ENCODE data around the gene TFPI.

TFPI gene

GRCh38 chr2:187431911-187432310 lies 122.3 kb downstream of the TFPI start:
- TF ChIP-seq, protein P1, sequence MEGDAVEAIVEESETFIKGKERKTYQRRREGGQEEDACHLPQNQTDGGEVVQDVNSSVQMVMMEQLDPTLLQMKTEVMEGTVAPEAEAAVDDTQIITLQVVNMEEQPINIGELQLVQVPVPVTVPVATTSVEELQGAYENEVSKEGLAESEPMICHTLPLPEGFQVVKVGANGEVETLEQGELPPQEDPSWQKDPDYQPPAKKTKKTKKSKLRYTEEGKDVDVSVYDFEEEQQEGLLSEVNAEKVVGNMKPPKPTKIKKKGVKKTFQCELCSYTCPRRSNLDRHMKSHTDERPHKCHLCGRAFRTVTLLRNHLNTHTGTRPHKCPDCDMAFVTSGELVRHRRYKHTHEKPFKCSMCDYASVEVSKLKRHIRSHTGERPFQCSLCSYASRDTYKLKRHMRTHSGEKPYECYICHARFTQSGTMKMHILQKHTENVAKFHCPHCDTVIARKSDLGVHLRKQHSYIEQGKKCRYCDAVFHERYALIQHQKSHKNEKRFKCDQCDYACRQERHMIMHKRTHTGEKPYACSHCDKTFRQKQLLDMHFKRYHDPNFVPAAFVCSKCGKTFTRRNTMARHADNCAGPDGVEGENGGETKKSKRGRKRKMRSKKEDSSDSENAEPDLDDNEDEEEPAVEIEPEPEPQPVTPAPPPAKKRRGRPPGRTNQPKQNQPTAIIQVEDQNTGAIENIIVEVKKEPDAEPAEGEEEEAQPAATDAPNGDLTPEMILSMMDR (IDR thresholded peaks at IDR 0.05), result no peak

DNA sequence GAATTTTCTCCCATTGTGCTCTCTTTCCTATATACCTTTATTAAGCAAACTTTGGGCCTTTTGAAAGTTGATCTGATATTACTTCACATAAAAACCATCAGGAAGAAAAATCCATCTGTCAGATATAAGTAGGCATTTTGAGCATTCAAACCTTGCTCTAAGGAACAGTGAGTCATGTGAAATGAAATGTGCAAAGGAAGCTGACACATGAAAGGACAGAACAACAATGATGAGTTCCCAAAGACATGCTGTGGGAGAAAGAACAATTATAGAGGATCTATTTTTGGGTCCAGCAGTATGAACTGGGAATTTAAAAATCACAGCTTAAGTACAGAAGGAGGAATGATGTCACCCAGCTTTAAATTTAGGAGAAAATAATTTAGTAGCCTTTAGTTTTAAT lies 124.2 kb downstream of the TFPI start:
- TF ChIP-seq, protein P1 (IDR thresholded peaks at IDR 0.05), result no peak

DNA sequence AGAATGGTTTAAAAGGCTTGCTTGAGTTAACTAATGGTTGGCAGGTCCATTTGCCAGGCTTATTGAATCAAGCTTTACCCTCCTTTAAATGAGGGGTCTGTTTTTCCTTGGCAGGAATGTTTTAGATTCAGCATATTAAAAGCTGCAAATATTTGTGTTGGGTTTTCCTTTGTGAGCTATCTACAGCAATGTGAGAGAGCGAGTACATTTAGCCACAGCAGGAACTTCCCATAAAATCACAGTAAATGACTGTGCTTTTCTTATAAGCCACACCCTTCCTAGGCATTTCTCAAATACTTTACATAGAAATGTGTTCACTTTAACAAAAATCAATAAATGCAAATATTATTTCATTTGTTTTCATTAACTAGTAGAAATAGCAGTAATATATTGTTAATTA lies 130.1 kb downstream of the TFPI start:
- TF ChIP-seq, protein P1 (IDR thresholded peaks at IDR 0.05), result no peak

- TF ChIP-seq, protein P1 (IDR thresholded peaks at IDR 0.05), result no peak
Observed at GRCh38 chr2:187422282-187422681, 132.0 kb downstream of the TFPI start.

DNA sequence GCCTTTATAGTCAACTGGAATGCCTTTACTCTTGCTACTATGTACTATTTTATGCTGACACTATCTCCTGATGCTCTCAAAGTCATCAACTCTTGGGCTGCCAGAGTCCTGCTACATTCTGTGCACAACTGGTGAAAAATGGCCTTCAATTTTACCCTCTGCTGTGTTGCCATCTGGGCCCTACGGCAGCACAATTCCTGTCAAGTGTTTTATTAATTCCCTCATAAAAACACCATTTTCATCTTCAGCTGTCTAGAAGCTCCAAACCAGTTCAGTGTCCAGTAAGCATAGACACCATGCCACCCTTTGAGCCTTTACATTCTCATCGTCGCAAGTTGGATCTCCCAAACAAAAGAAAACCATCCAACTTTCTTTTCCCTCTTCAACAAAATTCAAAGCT lies 132.7 kb downstream of the TFPI start:
- TF ChIP-seq, protein P1 (IDR thresholded peaks at IDR 0.05), result no peak

DNA sequence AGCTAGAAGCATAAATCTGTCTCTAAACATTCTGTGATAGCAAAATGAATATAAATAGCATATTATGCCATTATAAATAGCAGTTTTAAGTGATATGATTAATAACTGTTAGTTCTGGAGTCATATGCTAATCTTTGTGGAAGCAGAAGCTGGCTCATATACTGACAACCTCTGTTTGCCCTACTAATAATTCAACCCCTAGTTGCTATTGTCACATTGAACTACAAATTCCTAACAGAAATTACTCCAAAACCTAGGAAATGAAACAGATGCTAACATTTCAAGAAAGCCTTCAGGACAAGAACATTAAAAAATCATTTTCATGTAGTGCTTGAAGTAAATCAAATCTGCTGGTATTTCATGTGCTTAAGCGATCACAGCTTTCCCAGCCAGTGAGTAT lies 134.4 kb downstream of the TFPI start:
- TF ChIP-seq, protein P1 (IDR thresholded peaks at IDR 0.05), result no peak

GRCh38 chr2:187415449-187415848 lies 138.8 kb downstream of the TFPI start:
- TF ChIP-seq, protein P1 (IDR thresholded peaks at IDR 0.05), result no peak
